Measurements from ENCODE around the gene MRPS35. TPM values are rescaled to one million over a fixed set of nuclear protein-coding genes. Genes with fewer than 3 reads are reported as not detected.

Gene MRPS35
- total RNA-seq, 4 donors from 2014 or later: 25.1 to 60.9 (median 32.9) TPM

GRCh38 chr12:27751386-27752047 lies 40.9 kb downstream of the MRPS35 start:
- peak in 1 of 2 donors; percentile 56 for DNase-seq (ENCODE audit: low spot score in 2 of 2)
- intact Hi-C loops (cut with DNase I; ENCODE audit: low total_unique reads): no loop called here
- no peak overlapping the region for H3K4me3 ChIP-seq (ENCODE audit: low read depth, poor library complexity, severe bottlenecking)
- TF ChIP-seq POLR2A (IDR thresholded peaks at IDR 0.05) (no peak), CTCF (IDR thresholded peaks at IDR 0.05) (no peak)
- WGBS, 2 donors: 72 to 79% methylated on average over 15 of the region's 15 CpGs

GRCh38 chr12:27754795-27755194 lies 44.2 kb downstream of the MRPS35 start:
- WGBS, 2 donors: 89 to 94% methylated on average over 3 of the region's 3 CpGs
- no peak for DNase-seq (ENCODE audit: low spot score in 2 of 2)
- no peak overlapping the region for H3K4me3 ChIP-seq (ENCODE audit: low read depth, poor library complexity, severe bottlenecking)
- intact Hi-C loops (cut with DNase I; ENCODE audit: low total_unique reads): no loop called here
- TF ChIP-seq POLR2A (IDR thresholded peaks at IDR 0.05): no peak
- TF ChIP-seq CTCF (IDR thresholded peaks at IDR 0.05): no peak

GRCh38 chr12:27756670-27757195 lies 46.1 kb downstream of the MRPS35 start:
- TF ChIP-seq POLR2A (IDR thresholded peaks at IDR 0.05) (no peak), CTCF (IDR thresholded peaks at IDR 0.05) (no peak)
- intact Hi-C loops (cut with DNase I; ENCODE audit: low total_unique reads): no loop called here
- 92 to 93% methylated on average over 7 of the region's 7 CpGs for WGBS, 2 donors
- no peak overlapping the region for H3K4me3 ChIP-seq (ENCODE audit: low read depth, poor library complexity, severe bottlenecking)
- no peak for DNase-seq (ENCODE audit: low spot score in 2 of 2)

- no peak for DNase-seq (ENCODE audit: low spot score in 2 of 2)
- intact Hi-C loops (cut with DNase I; ENCODE audit: low total_unique reads): no loop called here
- H3K4me3 ChIP-seq (ENCODE audit: low read depth, poor library complexity, severe bottlenecking): no peak overlapping the region
- TF ChIP-seq POLR2A (IDR thresholded peaks at IDR 0.05): no peak
- no peak for TF ChIP-seq CTCF (IDR thresholded peaks at IDR 0.05)
- WGBS, 2 donors: 89 to 92% methylated on average over 2 of the region's 2 CpGs
Observed at GRCh38 chr12:27762757-27763156, 52.1 kb downstream of the MRPS35 start.

- WGBS, 2 donors: 76 to 84% methylated on average over 3 of the region's 3 CpGs
- H3K4me3 ChIP-seq (ENCODE audit: low read depth, poor library complexity, severe bottlenecking): no peak overlapping the region
- TF ChIP-seq POLR2A (IDR thresholded peaks at IDR 0.05) (no peak), CTCF (IDR thresholded peaks at IDR 0.05) (no peak)
- intact Hi-C loops (cut with DNase I; ENCODE audit: low total_unique reads): no loop called here
- no peak for DNase-seq (ENCODE audit: low spot score in 2 of 2)
Observed at GRCh38 chr12:27766587-27766986, 56.0 kb downstream of the MRPS35 start.
